GM21515 (cell line): ENCODE results near the gene DIAPH2.
"Not testable (repeated sequence)": the region's sequence is repeated elsewhere in the genome, so short reads cannot be mapped to it uniquely, and the experiment has no call there.

ENCODE experiments used
- ATAC-seq: cut with Tn5 transposase; IDR thresholded peaks from one replicate; pipeline ENCODE4 v1.9.1; 2021; ENCODE audit not compliant: unreplicated experiment

The DIAPH2 gene

GRCh38 chrX:96807318-96807717, 122.7 kb downstream of the DIAPH2 start:
- ATAC-seq, result no peak

GRCh38 chrX:96820935-96821334, 136.3 kb downstream of the DIAPH2 start:
- no peak for ATAC-seq

- ATAC-seq, result no peak
These were observed 139.5 kb downstream of the DIAPH2 start for GRCh38 chrX:96824166-96824565.

- ATAC-seq, result no peak
These were observed 148.7 kb downstream of the DIAPH2 start for GRCh38 chrX:96833333-96833732.

- ATAC-seq, result no peak
These were observed 149.5 kb downstream of the DIAPH2 start for GRCh38 chrX:96834137-96834536.

GRCh38 chrX:96835660-96836289, 151.1 kb downstream of the DIAPH2 start:
- peak; percentile 84 for ATAC-seq

- ATAC-seq, result no peak
These were observed 153.2 kb downstream of the DIAPH2 start for GRCh38 chrX:96837808-96838207.

GRCh38 chrX:96838537-96838936, 153.9 kb downstream of the DIAPH2 start:
- no peak for ATAC-seq

- no peak for ATAC-seq
These were observed 156.7 kb downstream of the DIAPH2 start for GRCh38 chrX:96841325-96841724.

- not testable (repeated sequence) for ATAC-seq
These were observed 157.2 kb downstream of the DIAPH2 start for GRCh38 chrX:96841866-96842265.

GRCh38 chrX:96843566-96843965, 158.9 kb downstream of the DIAPH2 start:
- ATAC-seq, result no peak

- ATAC-seq, result no peak
These were observed 162.2 kb downstream of the DIAPH2 start for GRCh38 chrX:96846841-96847240.

- ATAC-seq, result not testable (repeated sequence)
These were observed 174.8 kb downstream of the DIAPH2 start for GRCh38 chrX:96859422-96859821.

- peak; percentile 77 for ATAC-seq
These were observed 176.6 kb downstream of the DIAPH2 start for GRCh38 chrX:96861218-96861617.

GRCh38 chrX:96861661-96862060, 177.0 kb downstream of the DIAPH2 start:
- ATAC-seq, result peak; percentile 39

- no peak for ATAC-seq
These were observed 199.0 kb downstream of the DIAPH2 start, which contains the start of gene RPA4 for GRCh38 chrX:96883608-96884007. RPA4 (plus strand) TSS chrX:96883908; CDS start chrX:96884311, 403 bp downstream.

GRCh38 chrX:96884027-96884426, 199.4 kb downstream of the DIAPH2 start:
- ATAC-seq, result no peak

GRCh38 chrX:96889726-96890125, 205.1 kb downstream of the DIAPH2 start:
- no peak for ATAC-seq

GRCh38 chrX:96906741-96907140, 222.1 kb downstream of the DIAPH2 start:
- ATAC-seq, result no peak

GRCh38 chrX:96907516-96908272, 223.1 kb downstream of the DIAPH2 start:
- no peak for ATAC-seq

- ATAC-seq, result no peak
These were observed 224.6 kb downstream of the DIAPH2 start for GRCh38 chrX:96909291-96909690.

- ATAC-seq, result no peak
These were observed 234.2 kb downstream of the DIAPH2 start for GRCh38 chrX:96918864-96919263.
